GM21717 (cell line): ENCODE results near the gene SLC25A10.

Experiments used
- ATAC-seq: cut with Tn5 transposase; IDR thresholded peaks from one replicate; pipeline ENCODE4 v1.9.1; 2021; ENCODE audit warnings: mild to moderate bottlenecking, moderate library complexity; ENCODE audit not compliant: unreplicated experiment

Gene SLC25A10

DNA sequence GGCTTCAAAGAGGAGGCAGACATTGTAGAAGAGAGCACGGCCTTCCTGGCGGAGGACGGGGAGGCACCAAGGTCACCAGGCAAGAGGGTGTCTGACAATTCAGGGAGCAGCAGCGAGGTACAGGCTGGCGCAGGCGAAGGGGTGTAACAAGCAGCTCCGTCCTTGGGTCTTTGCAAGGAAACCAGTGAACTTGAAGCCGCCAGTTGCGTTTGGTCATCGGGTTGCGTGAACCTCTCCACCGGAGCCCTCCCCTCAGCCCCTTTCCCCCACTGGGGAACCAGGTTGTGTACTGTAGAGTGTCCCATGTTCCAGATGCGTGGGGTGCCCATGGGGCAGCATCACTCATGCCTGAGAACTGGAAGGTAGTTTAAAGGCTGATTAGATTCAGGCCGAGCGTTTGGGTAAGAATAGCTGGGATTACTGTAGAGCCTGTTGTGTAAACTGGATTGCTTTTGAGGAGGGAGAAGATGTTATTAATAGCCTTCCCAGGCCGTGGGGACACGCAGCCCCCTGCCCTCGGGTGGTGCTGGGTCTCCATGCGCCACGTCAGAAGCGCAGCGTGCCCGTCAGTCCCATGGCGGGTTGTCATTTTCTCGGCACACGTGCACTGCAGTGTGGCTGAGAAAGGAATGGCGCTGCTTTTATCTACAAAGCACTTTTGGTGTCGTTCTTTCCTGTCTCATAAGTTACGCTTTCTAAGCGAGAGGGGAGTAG is 6.4 kb upstream of the SLC25A10 start:
- no peak for ATAC-seq

DNA sequence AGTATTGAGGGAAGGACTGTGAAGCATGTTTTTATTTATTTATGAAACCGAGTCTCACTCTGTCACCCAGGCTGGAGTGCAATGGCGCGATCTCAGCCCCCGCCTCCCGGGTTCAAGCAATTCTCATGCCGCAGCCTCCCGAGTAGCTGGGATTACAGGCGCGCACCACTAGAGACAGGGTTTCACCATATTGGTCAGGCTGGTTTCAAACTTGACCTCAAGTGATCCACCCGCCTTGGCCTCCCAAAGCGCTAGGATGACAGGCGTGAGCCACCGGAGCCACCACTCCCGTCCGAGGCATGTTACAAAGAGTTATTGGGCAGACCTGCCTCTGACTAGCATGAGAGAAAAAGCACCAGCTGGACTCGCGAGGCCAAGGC is 5.9 kb upstream of the SLC25A10 start:
- no peak for ATAC-seq

DNA sequence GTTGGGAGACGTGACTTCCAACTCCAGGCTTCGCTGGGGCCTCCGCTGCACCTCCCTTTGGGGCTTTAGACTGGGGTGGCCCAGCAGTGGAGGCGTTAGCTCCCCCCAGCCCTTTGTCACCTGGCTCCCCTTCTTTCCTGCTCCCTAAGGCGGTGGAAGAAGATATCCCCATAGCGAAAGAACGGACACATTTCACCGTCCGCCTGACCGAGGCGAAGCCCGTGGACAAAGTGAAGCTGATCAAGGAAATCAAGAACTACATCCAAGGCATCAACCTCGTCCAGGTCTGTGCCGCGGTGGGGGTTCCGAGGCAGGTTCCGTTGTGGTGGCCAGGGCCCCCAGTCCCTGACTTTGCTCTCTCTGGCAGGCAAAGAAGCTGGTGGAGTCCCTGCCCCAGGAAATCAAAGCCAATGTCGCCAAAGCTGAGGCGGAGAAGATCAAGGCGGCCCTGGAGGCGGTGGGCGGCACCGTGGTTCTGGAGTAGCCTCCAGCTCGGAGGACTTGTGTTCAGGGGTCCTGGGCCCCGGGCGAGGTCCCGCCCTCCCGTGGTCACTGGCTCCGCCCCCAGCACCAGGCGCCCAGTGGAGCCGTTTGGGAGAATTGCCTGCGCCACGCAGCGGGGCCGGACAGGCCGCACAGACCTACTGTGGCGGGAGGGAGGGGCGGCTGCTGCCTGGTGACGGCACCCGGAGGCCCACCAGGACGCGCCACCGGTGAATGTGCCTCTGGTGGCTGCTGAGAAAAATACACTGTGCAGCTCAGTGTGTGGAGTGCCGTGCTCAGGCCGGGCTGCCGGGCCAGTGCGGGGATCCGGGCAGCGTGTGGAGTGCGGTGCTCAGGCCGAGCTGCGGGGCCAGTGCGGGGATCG is 5.1 kb upstream of the SLC25A10 start:
- no peak for ATAC-seq

- ATAC-seq: no peak
These were observed 4.1 kb upstream of the SLC25A10 start for GRCh38 chr17:81707725-81708646.

DNA sequence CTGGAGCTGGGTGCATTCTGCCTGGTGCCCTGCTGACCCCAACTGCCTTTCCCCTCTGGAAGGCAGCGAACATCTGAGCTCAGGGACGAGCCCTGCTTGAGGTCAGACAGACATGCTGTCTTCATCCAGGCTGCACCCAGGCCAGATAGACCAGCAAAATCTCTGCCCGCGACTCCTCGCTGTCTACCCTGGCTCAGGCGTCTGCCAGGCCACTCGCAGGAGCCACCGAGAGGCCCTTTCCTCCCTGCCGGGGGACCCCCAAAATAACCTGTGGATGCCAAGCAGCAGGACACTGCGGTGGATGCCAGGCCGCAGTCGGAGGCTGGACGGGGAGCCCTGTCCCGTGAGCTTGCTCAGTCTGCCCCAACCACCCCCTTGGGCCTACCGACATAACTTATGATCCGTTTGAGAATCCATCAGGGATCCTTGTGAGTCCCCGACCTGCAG is 3.3 kb upstream of the SLC25A10 start:
- no peak for ATAC-seq

GRCh38 chr17:81710514-81711308 is 1.4 kb upstream of the SLC25A10 start:
- no peak for ATAC-seq

- no peak for ATAC-seq
These were observed 452 bp downstream of the SLC25A10 start for GRCh38 chr17:81712468-81713003.

- ATAC-seq: no peak
These were observed 996 bp downstream of the SLC25A10 start for GRCh38 chr17:81713004-81713555.

DNA sequence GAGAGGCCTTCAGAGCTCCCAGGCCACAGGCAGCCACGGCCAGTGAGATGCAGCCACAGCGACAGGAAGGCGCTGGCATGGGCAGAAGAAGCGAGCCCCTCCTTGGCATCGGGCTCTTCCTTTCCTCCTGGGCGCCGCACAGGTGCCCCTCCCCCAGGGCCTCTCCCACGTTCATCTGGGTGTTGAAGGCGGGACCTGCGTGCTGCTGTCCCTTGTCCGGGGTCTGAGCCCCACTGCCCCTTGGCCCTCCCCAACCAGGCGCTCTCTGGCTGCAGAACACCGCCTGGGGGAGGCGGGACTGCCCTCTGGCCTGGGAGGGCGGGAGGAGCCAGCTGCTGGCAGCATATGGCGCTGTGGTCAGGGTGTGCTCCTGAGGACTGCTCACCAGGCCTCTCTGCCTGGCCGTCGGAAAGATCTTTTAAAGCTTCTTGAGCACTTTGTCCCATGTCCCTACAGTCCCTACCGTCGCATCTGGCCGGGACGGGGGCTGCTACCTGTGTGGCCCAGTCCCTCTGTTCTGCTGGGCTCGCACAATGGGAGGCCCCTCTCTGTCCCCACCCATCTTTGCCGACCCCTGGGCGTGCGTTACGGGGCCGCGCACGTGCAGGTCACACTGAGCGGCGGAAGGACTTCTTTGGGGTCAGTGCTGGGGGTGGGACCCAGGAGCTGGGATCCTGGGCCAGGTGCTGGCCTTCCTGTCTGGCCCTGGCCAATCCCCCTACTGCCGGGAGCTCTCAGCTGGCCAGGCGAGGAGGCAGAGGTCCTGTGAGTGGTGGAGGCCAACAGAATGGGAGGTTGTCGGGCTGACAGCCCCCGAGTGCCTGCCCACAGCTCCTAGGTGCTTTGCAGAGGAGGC is 1.7 kb downstream of the SLC25A10 start:
- ATAC-seq: no peak

- no peak for ATAC-seq
These were observed 2.5 kb downstream of the SLC25A10 start for GRCh38 chr17:81714412-81715106.

GRCh38 chr17:81715107-81715871 is 3.2 kb downstream of the SLC25A10 start:
- ATAC-seq: no peak

GRCh38 chr17:81715872-81716673 is 4.0 kb downstream of the SLC25A10 start:
- no peak for ATAC-seq

DNA sequence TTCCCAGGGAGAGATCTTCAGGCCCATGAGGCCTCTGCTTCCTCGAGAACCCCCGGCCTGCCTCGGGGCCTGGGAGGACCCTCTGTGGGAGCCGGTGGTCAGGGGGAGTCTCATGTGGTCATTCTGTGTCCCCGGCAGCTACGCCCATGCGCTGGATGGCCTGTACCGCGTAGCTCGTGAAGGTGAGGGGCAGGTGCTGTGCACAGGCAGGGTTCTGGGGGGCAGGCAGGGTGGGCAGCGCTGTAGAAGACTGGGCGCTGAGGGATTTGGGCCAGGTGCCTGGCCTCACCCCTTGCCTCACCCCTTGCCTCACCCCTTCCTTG is 4.6 kb downstream of the SLC25A10 start:
- no peak for ATAC-seq

DNA sequence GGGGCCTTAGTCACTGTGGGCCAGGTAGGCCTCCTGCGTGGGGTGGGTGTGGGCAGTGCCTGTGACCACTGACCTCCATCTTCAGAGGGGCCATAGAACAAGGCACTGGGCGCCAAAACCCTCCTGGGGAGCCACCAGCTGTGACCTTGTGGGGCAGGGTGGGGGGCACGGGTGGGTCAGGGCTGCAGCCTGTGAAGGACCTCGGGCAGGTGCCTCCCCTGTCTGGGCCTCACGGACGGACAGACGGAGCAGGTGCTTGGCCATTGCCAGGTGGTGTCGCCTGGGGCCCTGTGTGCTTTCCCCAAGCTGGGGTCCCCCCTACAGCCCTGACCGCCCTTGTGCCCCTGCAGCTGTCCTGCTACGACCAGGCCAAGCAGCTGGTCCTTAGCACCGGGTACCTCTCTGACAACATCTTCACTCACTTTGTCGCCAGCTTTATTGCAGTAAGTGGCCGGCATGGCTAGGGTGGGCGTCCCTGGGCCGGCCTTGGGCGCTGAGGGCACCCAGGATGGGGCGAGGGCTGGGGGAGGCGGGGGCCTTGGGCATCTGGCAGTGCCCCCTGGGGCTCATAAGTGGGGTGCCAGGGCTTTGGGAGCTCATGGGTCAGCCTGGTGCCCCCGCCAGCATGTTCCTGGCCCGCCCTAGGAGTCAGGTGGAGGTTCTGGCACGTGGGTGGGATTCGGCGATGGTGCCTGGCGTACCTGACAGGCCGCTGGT is 5.1 kb downstream of the SLC25A10 start:
- ATAC-seq: no peak

DNA sequence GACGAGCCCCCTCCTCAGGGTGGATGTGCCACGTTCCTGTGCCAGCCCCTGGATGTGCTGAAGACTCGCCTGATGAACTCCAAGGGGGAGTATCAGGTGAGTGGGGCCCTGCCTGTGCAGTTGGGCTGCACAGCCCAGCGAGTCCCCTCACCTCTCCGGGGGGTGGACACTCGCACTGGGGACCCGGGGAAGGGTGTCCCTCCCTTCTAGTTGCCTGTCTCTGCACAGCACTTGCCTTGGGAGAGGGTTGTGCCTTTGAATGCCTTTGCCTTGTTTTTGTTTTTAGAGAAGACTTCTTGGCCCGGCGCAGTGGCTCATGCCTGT is 5.6 kb downstream of the SLC25A10 start:
- no peak for ATAC-seq
